ENCODE data around the gene RYK.

Gene RYK

DNA sequence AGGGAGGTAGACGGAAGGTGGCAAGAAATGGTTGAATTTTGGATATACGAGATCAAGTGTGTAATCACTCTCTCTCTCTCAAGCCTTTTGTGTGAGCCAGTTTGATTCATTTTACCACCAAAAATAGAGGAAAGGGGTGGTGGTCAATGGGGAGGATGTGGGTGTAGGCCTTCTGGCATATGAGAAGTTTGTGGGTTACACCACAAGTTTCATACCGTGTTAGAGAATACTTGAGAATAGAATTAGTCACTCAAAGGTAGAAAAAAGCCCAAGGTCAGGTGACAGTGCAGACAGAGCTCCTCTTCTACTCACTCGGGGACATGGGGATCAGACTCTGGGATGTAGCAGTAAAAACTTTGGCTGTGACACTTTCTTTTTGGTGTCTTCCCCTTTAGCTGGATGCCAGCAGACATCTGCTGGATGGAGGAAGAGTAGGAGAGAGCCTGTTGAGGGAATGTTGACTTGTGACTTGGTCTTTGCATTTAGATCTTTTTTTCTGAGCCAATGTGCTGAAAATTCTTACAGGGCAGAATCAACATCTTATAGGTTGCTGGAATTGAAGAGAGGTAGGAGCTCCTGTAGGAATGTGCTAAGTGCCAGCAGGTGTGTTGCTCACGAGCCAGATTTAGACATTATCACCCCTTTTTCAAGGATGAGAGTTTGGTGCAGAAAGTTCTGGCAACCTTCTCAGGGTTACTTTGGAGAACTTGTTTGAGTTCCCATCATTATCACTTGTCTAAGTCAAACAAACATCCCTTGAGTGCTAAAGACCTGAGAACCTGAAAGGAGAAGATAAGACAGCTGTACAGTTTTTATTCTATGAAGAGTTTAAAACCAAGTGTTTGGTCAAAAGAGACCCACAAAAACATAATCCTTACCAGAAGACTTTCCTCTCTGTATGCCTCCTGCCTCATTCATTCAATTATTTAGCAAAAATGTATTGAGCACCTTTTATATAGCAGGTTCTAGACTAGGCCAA lies 43.9 kb upstream of the RYK start:
- H3K4me3 ChIP-seq (ENCODE audit: control insufficient read depth, low read depth, low read length): no peak overlapping the region
- TF ChIP-seq, protein P1, sequence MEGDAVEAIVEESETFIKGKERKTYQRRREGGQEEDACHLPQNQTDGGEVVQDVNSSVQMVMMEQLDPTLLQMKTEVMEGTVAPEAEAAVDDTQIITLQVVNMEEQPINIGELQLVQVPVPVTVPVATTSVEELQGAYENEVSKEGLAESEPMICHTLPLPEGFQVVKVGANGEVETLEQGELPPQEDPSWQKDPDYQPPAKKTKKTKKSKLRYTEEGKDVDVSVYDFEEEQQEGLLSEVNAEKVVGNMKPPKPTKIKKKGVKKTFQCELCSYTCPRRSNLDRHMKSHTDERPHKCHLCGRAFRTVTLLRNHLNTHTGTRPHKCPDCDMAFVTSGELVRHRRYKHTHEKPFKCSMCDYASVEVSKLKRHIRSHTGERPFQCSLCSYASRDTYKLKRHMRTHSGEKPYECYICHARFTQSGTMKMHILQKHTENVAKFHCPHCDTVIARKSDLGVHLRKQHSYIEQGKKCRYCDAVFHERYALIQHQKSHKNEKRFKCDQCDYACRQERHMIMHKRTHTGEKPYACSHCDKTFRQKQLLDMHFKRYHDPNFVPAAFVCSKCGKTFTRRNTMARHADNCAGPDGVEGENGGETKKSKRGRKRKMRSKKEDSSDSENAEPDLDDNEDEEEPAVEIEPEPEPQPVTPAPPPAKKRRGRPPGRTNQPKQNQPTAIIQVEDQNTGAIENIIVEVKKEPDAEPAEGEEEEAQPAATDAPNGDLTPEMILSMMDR (conservative IDR thresholded peaks at IDR 0.05; ENCODE audit: control insufficient read depth, insufficient read depth, low read depth, low read length): no peak

GRCh38 chr3:134291319-134292254 lies 40.9 kb upstream of the RYK start:
- TF ChIP-seq, protein P1 (conservative IDR thresholded peaks at IDR 0.05; ENCODE audit: control insufficient read depth, insufficient read depth, low read depth, low read length): no peak
- no peak overlapping the region for H3K4me3 ChIP-seq (ENCODE audit: control insufficient read depth, low read depth, low read length)
- peak; percentile 87 for DNase-seq (ENCODE audit: low read depth)

More for the DNA sequence above, 43.9 kb upstream of the RYK start:
- no peak for DNase-seq (ENCODE audit: low read depth)

GRCh38 chr3:134287512-134287911 lies 36.9 kb upstream of the RYK start:
- TF ChIP-seq, protein P1 (conservative IDR thresholded peaks at IDR 0.05; ENCODE audit: control insufficient read depth, insufficient read depth, low read depth, low read length): no peak
- no peak for DNase-seq (ENCODE audit: low read depth)
- no peak overlapping the region for H3K4me3 ChIP-seq (ENCODE audit: control insufficient read depth, low read depth, low read length)

GRCh38 chr3:134284438-134284837 lies 33.8 kb upstream of the RYK start:
- TF ChIP-seq, protein P1 (conservative IDR thresholded peaks at IDR 0.05; ENCODE audit: control insufficient read depth, insufficient read depth, low read depth, low read length): no peak
- H3K4me3 ChIP-seq (ENCODE audit: control insufficient read depth, low read depth, low read length): no peak overlapping the region
- DNase-seq (ENCODE audit: low read depth): no peak

GRCh38 chr3:134282659-134283047 lies 32.0 kb upstream of the RYK start:
- TF ChIP-seq, protein P1 (conservative IDR thresholded peaks at IDR 0.05; ENCODE audit: control insufficient read depth, insufficient read depth, low read depth, low read length): no peak
- no peak for DNase-seq (ENCODE audit: low read depth)
- H3K4me3 ChIP-seq (ENCODE audit: control insufficient read depth, low read depth, low read length): no peak overlapping the region

- no peak overlapping the region for H3K4me3 ChIP-seq (ENCODE audit: control insufficient read depth, low read depth, low read length)
- no peak for DNase-seq (ENCODE audit: low read depth)
- TF ChIP-seq, protein P1 (conservative IDR thresholded peaks at IDR 0.05; ENCODE audit: control insufficient read depth, insufficient read depth, low read depth, low read length): no peak
Measured at GRCh38 chr3:134281912-134282658, 31.4 kb upstream of the RYK start.

All from fibroblast of mammary gland (primary cell).